ENCODE measurements around the gene TMEM82.

Gene TMEM82

DNA sequence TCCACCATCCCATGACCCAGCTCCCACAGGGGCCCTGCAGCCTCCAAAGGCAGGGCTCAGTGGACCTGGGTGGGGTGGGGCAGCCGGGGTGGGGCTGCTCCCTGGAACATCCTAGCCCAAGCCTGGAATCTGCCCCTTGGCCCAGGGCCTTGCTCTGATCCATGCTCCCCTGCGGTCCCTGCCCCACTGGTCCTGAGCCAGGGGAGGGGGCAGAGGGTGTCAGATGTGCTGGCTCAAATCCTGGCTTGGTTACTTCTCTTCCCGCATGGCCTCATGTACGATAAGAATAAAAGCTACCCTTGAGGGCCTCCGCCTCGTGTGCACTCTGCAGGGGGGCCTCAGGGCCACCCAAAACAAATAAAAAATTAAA is 5.4 kb upstream of the TMEM82 start:
- no peak for DNase-seq

DNA sequence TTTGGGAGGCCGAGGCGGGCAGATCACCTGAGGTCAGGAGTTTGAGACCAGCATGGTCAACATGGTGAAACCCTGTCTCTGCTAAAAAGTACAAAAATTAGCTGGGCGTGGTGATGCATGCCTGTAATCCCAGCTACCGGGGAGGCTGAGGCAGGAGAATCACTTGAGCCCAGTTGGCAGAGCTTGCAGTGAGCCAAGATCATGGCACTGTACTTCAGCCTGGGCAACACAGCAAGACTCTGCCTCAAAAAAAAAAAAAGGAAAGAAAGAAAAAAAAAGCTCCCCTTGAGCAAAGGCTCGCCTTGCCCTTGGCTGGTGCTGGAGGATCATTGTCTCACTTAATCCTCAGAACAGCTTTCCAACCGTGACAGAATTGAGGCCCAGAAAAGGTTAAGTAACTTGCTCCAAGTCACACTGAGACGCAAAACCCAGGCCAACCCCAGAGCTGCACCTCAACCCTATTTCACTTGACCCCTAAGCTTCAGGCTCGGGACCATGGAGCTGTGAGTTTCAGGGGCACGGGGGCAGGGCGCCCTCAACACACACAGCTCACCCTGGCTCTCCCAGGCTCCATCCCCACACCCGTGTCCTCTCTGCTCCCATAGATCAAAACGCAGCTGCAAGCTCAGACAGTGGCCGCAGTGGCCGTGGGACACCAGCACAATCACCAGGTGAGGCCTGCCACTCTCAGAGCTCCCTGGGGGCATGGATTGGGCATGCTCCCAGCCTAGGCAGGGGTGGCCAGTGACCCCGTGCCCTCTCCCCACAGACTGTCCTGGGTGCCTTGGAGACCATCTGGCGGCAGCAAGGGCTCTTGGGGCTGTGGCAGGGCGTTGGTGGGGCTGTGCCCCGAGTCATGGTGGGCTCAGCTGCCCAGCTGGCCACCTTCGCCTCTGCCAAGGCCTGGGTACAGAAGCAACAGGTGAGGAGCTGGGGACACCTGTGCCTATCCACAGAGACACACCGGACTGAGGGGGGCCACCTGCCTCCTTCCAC is 4.7 kb upstream of the TMEM82 start:
- DNase-seq = no peak

DNA sequence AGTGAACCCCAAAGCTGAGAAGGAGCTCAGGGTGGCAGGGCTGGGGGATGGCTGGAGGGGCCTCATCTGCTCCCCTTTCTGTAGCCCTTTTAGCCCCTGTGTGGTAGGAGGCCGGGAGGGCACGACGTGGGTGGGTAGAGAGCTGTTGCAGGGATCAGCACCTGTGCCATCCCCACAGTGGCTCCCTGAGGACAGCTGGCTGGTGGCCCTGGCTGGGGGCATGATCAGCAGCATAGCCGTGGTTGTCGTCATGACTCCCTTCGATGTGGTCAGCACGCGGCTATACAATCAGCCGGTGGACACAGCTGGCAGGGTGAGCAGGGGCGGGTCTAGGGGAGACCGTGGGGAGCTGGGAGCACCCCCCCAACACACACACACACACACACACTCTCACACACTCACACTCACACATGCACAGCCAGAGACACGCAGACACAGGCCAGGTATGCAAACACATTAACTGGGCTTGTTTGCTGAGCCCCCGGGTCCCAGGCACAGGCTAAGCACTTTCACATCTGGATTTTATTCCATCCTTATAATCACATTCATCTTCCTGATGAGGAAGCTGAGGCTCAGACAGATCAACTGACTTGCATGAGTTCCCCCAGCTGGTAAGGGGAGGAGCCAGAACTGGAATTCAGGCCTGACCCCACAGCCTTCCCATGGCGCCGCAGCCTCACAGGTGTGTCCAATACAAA is 3.7 kb upstream of the TMEM82 start:
- no peak for DNase-seq

DNA sequence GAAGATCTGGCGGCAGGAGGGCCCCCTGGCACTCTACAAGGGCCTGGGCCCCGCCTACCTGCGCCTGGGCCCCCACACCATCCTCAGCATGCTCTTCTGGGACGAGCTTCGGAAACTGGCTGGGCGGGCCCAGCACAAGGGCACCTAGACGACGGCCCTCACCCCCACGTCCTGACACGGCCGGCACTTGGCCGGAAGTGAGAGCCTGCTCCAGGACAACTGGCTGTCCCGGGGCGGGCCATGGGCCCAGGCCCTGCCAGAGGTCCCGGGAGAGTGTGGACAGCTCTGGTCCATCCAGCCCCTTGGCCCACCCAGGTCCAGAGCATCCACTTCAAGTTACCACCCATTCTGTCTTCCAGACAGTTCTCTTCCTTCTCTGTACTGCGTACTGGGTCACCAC is 3.0 kb upstream of the TMEM82 start:
- no peak for DNase-seq

DNA sequence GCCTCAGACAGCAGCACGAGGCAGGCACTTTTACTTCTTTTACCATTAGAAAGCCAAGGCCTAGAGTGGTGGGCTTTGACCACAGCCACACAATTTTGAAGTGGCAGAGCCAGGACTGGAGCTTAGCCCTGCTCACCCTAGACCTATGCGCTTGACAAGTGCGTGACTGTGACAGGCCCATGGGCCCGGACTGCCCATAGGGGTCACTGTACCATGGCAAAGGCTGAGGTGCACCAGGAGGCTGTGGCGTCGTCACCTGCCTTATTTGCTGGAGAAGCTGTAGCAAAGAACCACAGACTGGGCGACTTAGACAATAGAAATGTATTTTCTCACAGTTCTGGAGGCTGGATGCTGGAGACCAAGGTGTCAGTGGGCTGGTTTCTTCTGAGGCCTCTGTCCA is 2.6 kb upstream of the TMEM82 start:
- no peak for DNase-seq

DNA sequence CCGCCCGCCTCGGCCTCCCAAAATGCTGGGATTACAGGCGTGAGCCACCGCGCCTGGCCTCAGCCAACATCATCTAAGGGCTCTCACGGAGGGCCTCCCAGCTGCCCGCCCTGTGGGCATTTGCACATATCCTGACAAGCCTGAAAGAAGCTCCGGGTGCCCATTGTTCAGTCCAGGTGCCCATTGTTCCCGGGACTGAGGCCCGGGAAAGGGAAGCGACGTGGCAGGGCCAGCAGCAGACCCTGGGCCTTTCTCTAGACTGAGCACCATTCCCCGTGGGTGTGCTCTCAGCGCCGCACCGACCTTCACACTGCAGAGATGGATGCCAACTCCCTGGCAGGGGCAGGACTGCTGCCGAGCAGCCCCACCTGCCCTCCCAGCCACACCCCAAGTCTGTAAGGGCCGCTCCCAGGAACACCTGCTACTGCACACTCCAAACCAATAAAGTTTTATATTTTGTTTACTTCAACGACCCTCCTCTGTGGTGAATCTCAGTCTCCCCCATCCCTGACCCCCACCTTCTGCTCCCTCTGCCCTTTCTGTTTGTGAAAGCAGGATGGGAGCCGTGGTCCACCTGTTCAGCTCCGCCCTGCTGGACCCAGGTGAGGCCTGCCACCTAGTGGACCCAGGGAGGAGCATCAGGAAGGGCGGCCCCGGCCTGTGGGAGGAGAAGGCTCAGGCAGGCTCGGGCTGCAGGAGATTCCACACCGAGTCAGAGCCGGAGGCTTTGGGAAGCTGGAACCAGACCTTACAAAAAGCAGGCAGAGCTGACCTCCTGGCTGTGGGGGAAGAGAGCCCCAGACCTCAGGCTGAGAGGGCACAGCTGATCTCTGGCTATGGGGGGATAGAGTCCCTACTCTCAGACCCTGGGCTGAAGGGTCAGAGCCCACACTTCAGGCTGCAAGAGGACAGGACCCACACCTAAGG is 1.1 kb upstream of the TMEM82 start:
- peak; percentile 82 for DNase-seq

DNA sequence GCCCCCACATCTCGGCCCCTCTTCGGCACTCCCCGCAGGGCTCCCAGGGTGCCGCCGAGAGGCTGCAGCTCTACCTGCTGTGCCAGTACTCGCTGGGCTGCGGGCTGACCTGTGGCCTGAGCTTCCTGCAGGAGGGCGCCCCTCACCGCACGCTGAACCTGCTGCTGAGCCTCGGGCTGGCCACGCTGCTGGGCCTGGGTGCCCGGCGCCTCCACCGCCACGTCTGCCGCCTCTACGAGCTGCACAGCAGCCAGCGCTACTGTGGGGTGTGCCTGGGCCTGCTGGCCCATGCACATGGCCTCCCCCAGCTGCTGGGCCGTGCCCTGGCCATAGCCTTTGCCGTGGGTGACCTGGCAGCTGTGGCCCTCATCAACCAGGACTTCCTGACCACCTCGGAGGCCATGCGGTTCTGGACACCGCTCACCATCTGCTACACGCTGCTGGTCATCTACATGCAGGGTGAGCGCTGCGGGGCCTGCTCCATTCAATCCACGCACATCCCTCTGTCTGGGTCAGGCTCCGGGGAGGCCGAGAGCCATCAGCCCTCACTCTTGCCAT is 1.9 kb downstream of the TMEM82 start:
- no peak for DNase-seq

DNA sequence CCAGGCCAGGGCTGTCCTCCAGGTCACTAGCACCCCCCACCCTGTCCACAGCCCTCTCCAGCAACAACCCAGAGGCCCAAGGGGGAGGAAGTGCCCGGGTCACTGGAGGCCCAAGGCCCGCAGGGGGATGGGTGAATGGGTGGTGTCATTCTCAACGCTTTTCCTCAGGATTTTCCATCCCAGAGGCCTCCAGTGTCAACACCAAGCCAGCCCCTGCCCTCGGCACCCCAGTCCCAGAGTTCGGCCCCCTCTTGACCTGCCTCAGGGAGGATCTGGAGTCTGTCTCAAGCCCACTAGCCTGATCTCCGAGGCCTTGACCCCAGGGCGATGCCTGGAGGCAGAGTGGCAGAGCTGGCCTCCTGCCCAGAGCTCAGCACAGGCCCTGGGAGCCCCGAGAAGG is 5.1 kb downstream of the TMEM82 start:
- no peak for DNase-seq

DNA sequence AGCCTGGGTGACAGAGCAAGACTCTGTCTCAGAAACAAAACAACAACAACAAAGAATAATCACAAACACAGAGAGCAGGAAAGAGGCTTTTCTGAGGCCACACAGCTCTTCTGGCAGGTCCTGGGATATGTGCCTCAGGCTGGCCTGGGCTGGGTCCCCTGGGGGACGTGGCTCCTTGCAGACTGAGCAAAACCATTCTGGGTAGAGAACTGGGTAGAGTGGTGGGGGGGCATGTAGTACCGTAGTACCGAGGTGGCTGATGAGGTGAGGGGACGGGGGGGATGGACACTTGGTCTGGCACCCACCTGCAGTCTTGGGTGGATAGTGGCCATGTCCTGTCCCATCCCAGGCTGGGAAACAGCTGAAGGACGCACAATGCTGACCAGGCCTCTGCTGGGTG is 6.0 kb downstream of the TMEM82 start:
- no peak for DNase-seq

DNA sequence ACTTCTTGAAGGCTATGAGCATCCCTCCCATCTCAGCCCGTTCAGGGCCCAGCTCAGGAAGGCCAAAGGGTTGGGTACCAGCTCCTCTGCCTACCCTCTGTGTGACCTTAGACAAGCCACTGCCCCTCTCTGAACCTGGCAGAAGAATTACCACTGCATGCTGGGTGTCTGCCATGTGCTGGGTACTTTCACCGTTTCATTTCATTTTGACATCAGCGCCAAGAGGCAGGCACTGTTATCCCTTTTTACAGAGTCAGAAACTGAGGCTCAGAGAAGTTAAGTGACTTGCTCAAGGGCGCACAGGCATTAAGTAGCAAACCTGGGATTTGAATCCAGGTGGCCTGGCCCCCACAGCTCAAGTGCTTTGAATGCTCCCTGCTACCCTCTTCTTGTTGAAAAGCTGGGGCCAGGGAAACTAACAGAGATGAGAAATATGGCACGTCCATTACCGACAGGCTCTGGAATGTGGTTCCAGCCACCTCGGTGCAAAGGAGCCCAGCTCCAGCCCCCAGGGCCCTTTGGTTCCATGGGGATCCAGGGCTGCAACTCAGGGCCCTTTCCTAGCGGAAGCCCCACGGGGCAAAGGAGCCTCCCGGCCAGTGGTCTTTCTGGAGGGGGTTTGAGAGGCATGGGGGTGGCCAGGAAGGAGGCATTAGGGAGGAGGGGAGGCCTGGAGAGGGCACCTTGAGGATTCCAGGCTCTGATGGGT is 6.5 kb downstream of the TMEM82 start:
- DNase-seq = no peak

DNA sequence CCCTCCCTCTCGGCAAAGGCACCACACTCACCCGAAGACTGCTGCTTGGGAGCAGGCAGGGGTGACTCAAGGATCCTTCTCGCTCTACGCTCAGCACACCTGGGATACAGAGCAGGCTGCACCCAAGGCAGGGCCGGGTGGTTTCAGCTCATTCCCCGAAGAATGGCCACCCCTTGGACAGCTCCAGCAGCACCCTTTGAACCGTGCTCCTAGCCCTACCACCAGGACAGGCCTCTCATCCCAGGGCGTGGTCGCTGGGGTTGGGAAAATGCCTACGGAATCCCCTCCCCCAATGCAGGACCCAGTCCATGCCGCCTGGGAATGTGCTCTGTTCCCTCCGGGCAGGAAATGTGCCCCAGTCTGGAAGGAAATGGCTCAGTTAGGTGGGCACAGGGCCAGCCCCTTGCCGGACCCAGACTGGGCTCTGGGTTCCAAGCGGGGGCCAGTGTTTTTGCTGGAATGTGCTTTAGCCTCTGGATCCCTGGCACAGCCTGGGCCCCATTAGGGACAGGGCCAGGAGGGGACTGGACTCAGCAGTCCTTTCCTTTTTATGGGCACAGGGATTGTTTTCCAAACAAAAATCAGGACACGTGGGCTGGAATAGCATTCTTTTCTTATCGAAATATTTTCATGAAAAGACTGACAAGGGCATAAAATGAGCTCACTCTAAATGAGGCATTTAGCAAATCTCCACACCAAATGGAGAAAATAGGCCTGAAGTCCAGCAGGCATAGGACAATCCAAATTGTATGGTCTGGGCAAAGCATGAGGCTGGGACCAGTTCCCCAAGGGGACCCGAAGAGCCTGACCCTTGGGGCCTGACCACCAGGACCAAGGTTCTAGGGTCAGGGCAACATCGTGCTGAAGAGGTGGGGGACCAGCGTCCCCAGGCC is 7.3 kb downstream of the TMEM82 start:
- no peak for DNase-seq

DNA sequence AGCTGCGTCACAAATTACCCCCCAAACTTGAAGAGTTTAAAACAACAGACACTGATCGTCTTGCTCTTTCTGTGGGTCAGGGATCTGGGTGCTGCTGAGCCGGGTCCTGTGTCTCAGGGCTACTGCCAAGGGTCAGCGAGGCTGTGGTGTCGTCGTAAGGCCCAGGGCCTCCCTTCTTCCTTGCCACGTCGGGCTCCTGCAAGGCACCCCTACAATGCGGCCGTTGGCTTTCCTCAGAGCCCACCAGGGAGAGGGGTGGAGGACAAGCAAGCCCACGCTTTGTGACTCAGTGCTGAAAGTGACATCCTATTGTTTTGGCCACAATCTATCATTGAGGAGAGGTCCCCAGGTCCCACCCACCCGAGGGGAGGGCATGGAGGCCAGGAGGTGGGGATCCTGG is 8.6 kb downstream of the TMEM82 start:
- DNase-seq = no peak

DNA sequence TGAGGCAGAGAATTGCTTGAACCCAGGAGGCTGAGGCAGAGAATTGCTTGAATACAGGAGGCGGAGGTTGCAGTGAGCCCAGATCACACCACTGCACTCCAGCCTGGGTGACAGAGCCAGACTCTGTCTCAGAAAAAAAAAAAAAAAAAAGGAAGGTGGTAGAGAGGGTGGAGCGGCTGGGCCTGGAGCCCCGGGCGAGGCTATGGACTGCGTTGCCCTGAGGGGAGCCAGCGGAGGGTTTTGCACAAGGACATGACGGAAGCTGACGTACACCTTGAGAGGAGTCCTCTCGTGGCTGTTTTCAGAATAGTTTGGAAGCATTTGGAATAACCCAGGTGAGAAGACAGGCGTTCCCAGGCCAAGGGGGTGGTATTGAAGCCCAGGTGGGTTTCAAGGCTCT is 9.4 kb downstream of the TMEM82 start:
- DNase-seq = no peak

DNA sequence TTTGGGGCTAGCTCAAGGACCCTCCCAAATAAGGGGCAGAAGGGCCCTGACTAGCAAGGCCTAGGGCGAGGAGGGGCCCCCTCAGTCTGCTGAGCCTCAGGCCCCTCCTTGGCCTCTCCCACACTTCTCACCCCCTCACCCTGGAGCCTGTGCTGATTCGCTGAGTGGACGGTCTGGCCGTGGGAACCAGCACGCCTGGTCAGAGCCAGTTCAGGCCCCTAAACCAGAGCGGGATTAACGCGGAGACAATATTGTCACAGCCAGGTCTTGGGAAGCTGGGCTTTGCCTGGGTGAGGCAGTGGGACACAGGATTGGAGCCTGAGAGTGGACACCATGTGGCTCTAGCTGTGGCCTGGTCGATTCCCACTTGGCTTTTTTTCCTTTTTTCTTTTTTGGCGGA is 11.5 kb downstream of the TMEM82 start:
- DNase-seq = no peak

DNA sequence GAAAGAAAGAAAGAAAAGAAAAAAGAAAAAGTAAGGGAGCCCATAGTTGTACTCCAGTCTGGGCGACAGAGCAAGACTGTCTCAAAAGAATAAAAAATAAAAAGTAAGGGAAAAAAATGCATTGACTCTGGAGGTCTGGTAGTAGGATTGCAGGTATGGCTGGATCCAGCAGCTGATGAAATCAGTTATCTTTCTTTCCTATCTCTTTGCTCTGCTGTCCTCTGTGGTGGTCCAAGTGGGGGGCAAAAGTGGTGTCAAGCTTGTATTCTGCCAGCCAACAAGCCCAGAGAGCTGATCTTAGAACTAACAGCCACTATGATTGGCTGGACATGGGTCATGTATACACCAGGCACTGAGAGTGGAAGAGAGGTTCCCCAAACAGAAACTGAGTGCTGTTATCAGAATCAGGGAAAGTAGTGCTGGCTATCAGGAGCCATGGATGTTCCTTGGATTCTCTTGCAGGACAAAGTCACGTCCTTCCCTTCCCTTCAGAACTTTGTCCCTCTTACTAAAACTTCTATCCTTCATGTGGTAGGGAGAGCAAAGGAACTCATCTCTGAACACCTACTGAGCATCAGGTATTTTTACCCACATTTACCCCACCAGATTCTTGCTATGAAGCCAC is 12.8 kb downstream of the TMEM82 start:
- DNase-seq = no peak

DNA sequence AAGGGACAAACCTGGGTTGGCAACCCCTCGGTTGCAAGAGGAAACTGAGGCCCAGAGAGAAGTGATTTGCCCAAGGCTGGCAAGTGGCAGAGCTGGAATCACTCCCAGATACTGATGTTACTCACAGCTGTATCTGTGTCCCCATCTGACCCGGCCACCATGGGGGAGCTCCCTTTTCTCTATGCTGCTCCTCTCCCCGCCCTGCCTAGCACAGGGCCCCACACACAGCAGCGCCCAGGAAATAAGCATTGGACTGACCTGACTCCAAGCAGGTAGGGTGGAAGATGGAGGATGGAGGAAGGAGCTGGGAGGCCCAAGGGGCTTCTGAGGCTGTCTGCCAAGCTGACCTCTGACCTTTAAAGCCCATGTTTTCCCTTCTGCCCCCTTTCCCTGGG is 13.3 kb downstream of the TMEM82 start:
- no peak for DNase-seq

DNA sequence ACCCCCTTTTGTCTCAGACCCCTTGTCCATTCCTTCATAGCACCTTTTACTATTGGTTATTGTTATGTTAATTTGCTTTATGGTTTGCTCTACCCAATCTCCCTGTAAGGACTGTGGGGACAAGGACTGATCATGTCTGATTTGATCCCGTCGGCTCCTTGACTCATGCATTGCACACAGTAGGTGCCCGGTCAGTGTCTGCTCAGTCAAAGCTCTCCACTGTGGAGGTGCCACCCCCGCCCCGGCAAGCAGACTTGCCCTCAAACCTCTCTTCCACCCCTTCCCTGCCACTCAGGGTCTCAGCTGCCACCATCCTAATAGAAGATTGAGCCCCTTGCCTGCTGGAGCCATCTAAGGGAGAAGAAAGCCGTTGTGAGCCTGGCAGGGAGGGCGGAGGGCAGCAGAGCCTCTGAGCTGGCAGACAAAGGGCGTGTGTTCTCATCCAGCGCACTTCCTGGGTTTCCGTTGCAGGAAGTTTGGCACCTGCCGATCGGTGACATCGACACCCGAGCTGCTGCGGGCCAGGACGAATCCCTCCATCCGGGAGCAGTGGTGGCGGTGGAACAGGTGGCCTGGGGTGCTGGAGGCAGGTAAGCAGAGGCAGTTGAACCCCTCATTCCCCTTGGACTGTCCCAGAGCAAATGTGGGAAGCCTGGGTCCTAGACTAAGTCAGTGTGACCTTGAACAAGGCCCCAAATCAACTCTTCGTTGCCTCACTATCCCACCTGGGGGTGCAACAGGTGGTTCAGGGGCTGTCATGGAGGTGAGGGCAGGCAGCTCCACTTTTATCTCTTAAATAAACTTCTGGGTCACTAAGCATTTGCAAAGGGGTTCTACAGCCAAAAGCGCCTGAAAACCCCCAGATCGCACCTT is 14.1 kb downstream of the TMEM82 start:
- no peak for DNase-seq

DNA sequence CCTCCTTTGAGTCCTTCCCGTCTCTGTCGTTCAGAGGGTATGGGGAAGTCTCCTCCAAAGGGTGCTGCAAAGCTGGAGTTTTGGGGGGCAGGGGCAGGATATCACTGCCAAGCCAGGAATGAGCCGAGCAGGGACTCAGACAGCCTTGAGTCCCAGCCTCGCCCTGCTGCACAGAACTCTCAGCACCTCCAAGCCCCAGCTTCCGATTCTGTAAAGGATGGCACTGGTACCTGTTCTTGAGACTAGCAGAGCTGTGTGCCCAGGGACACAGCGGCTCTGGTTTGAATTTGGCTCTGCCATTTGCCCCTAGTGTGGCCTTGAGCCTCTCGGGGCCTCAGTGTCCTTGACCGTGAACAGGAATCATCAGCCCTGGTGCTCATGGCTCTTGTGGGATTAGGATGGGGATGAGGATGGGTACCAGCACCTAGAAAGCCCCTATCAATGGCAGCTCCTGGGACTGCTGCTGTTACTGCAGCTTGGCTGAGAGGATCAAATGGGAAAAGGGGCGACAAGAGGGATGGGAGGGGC is 14.8 kb downstream of the TMEM82 start:
- DNase-seq = no peak

DNA sequence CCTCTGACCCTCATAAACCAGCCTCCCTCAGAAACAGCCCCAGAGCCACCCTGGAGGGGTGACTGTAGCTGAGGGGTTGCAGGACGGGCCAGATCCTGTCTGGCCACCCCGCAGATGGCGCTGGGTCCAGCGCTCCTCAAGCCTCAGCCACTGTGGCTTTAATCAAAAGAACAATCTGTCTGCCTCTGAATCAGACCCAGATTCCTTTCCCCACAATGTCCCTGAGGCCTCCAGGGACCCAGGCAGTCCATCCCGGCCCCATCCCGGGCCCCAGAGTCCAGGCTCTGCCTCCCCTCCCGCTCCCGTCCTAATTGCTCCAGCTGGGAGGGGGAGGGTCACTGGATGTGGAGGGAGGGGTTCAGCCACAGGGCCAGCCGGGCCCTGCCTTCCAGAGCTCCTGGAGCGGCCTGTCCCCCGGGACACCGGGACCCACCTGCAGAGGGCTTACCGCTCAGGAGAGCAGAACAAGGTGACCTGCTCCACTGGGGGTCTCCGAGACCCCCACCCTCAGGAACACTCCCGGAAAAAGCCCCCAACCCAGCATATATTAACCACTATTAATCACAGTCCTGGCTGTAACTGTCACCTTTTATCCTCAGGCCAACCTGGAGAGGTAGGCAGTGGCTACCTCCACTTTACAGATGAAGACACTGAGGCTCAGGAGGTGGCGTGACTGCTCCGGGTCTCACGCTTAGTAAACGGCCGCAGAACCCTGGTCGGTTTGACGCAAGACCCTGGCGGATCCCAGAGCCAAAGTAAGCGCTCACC is 15.5 kb downstream of the TMEM82 start:
- no peak for DNase-seq

Measured in activated CD4-positive, alpha-beta T cell treated with anti-CD3 and anti-CD28 coated beads for 48 hours (primary cell).